Measurements from ENCODE around the gene PAM16. TPM values are rescaled to one million over a fixed set of nuclear protein-coding genes. Genes with fewer than 3 reads are reported as not detected.

Gene PAM16
- total and polyA plus RNA-seq, 2 of the 8 experiments (the other 6 are each of a cell fraction or from before 2014, with no cell fraction given): 78.3 to 198 TPM

DNA sequence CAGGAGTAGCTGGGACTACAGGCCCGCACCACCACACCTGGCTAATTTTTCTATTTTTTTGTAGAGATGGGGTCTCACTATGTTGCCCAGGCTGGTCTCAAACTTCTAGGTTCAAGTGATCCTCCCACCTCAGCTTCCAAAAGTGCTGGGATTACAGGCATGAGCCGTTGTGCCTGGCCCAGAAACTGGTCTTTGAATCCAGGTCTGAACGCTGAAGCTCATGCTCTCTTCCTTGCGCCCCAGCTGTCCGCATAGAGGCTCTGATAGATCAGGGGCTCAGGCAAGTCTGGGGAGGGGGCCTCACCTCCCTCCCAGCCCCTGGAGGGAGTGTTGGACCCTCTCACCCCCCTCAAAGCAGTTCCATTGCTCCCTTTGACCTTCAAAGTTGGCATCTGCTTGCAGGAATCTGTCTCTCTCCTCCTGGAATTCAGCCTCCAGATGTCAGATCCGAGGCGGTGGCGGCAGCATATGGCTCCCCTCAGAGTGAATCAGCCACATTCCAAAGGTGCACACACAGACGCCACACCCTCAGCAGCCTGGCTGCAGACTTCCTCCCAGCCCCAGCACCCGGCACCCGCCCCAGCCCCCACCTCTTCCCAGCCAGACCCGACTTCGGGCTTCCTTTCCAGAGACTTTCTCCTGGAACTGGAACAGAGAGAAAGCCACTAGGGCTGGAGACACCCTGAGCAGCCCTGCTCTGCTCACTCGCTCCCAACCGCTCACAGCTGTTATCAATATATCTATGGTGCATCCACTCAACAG, 52.2 kb downstream of the PAM16 start (continued):
- TF ChIP-seq SAP30 (IDR thresholded peaks at IDR 0.05; ENCODE audit: insufficient read depth, insufficient replicate concordance, low read length): no peak
